ENCODE data around the gene IGFBP1. TPM values are rescaled to one million over a fixed set of nuclear protein-coding genes. Genes with fewer than 3 reads are reported as not detected.

Gene IGFBP1
- total and polyA plus RNA-seq, 10 donors: 0.09 to 0.72 TPM; not detected in 8

DNA sequence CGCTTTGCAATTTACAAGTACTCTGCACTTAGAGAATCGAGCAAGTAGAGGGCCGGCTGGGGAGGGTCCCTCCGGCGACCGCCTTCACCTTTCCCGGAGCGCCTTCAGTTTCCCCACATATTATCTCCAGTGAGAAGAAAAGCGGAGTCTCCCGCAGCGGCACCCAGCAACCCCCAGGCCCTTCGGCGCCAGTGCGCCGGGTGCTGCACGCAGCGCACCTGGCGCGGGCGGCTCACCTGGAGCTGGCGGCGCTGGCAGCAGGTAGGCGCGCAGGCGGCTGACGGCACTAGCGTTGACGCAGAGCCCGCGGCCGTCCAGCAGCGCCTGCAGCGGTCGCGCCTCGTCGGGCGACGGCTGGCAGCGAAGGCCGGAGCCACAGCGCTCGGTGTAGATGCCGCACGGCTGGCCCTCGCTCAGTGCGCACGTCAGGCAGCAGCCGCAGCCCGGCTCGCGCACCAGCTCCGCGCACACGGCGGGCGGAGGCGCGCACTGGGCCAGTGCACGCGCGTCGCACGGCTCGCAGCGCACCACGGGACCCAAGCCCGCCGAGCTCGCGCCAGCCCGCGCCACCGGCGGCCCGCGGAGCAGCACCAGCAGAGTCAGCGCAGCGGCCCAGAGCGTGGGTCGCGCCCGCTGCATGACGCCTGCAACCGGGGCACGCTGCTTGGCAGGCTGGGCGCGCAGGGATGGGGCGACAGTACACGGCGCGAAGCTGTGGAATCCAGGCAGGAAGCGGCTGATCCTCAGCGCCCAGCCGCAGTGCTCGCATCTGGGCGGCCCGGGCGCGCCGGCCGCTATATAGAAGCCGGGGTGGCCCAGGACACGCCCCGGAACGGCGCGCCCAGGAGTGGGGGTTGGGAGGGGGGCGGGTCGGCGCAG lies 32.5 kb downstream of the IGFBP1 start, which contains the start of gene IGFBP3:
IGFBP3 (minus strand) TSS at position 771 of the 879 bp plus-strand sequence; CDS start at position 639, 132 bp downstream.
- Histone ChIP-seq H3K27ac (peak within 1 kb of the TSS in 6 of 8 donors; percentile 41 to 67 (median 62)), H3K9me3 (no peaks in the 10 kb centered on the region), H3K4me1 (peaks cover 5 to 59% (median 40%) of the 10 kb centered on the region in 6 donors), H3K36me3 (peaks cover 0 to 3% (median 0%) of the 10 kb centered on the region in 6 donors), H3K4me3 (peak within 1 kb of the TSS; percentile 23 to 68 (median 40)), H3K27me3 (replicated peaks in 1 of 7) (peaks cover 0 to 89% (median 39%) of the 10 kb centered on the region in 7 donors)
- DNase-seq: no peak
- WGBS, 5 donors: 1 to 3% (median 2%) methylated on average over 43 to 111 of the region's 111 CpGs
- TF ChIP-seq POLR2A (IDR thresholded peaks at IDR 0.05) (no peak), POLR2AphosphoS5 (IDR thresholded peaks at IDR 0.05) (peak; percentile 39 to 77 (median 66))
- intact Hi-C loops (cut with DNase I; ENCODE audit: low total_unique reads): loop anchor here (5.0 to 10.0 kb wide), 3 partner anchors 432 to 1254 kb away; no protein-coding TSS in a partner anchor

DNA sequence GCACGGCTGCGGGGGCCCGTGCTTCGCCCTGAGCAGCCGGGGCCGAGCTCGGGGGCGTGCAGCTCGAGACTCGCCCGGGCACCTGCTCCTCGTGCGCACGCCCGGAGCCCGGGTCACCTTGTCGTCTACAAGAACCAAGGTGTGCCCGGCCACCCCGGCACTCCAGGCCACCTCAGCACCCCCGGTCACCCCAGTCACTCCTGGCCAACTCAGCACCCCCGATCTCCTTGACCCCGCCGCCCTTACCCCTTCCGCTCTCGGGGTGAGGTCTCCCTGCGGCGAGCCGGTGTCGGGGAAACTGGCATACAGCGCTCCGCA lies 33.1 kb downstream of the IGFBP1 start:
- Histone ChIP-seq H3K4me1 (peaks cover 5 to 59% (median 40%) of the 10 kb centered on the region in 6 donors), H3K4me3 (peak overlapping the region; percentile 18 to 68 (median 40)), H3K27ac (peak overlapping the region in 4 of 8 donors; percentile 51 to 67 (median 63)), H3K9me3 (no peaks in the 10 kb centered on the region), H3K27me3 (replicated peaks in 1 of 7) (peaks cover 0 to 86% (median 39%) of the 10 kb centered on the region in 7 donors), H3K36me3 (peaks cover 0 to 3% (median 0%) of the 10 kb centered on the region in 6 donors)
- DNase-seq: no peak
- TF ChIP-seq POLR2A (IDR thresholded peaks at IDR 0.05) (no peak), POLR2AphosphoS5 (IDR thresholded peaks at IDR 0.05) (no peak)
- TF ChIP-seq, protein P1, sequence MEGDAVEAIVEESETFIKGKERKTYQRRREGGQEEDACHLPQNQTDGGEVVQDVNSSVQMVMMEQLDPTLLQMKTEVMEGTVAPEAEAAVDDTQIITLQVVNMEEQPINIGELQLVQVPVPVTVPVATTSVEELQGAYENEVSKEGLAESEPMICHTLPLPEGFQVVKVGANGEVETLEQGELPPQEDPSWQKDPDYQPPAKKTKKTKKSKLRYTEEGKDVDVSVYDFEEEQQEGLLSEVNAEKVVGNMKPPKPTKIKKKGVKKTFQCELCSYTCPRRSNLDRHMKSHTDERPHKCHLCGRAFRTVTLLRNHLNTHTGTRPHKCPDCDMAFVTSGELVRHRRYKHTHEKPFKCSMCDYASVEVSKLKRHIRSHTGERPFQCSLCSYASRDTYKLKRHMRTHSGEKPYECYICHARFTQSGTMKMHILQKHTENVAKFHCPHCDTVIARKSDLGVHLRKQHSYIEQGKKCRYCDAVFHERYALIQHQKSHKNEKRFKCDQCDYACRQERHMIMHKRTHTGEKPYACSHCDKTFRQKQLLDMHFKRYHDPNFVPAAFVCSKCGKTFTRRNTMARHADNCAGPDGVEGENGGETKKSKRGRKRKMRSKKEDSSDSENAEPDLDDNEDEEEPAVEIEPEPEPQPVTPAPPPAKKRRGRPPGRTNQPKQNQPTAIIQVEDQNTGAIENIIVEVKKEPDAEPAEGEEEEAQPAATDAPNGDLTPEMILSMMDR (IDR thresholded peaks at IDR 0.05 in 8 of 11, conservative IDR thresholded peaks at IDR 0.05 in 3 of 11): no peak
- 2 to 12% (median 4%) methylated on average over 18 to 31 of the region's 31 CpGs for WGBS, 5 donors
- intact Hi-C loops (cut with DNase I; ENCODE audit: low total_unique reads): loop anchor here (5.0 to 10.0 kb wide), 3 partner anchors 431 to 1253 kb away; no protein-coding TSS in a partner anchor

DNA sequence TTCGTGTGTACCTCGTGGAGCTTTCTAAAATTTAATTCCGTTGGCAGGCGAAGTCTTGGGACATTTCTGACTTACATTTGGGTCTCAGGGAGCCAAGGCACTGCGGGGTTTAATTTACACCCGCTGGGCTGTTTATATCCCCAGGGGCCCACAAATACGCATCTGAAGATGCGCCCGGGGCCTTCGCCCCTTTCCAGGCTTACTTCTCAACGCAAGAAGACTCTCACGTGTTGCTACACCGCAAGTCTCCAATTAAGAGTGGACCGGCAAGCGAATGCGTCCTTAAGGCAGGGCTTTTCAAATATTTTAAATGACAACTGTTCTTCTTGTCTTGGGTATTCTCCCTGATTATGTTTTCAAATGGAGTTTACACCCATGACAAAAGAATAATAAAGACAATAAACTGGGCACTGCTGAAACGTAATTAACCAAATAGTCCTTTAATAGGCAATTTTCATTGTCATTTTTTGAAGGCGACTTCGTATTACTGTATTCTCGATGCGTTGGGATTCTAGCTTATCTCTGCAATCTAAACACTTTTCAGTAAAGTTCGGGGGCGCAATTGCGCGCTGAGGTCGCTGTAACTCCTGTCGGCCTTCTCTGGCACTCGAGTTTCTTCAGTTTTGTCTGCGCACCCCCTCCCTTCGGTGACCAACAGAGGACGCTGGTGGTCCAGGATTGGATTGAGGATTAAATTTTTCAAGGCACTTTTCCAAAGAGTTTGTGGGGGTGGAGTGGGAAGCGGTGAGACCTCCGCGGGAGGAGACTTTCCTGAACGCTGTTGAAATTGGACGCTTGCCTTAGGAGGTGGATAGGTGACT lies 33.6 kb downstream of the IGFBP1 start:
- peaks cover 5 to 59% (median 40%) of the 10 kb centered on the region in 6 donors for H3K4me1 ChIP-seq
- H3K27ac ChIP-seq: peak overlapping the region in 4 of 8 donors; percentile 51 to 67 (median 63)
- H3K4me3 ChIP-seq: peak overlapping the region in 7 of 8 donors; percentile 32 to 68 (median 40)
- H3K27me3 ChIP-seq (replicated peaks in 1 of 7): peaks cover 0 to 81% (median 39%) of the 10 kb centered on the region in 7 donors
- intact Hi-C loops (cut with DNase I; ENCODE audit: low total_unique reads): loop anchor here (5.0 to 10.0 kb wide), 3 partner anchors 430 to 1253 kb away; no protein-coding TSS in a partner anchor
- 4 to 8% (median 5%) methylated on average over 36 of the region's 36 CpGs for WGBS, 5 donors
- H3K36me3 ChIP-seq: no peaks in the 10 kb centered on the region
- no peak for DNase-seq
- no peaks in the 10 kb centered on the region for H3K9me3 ChIP-seq
- no peak for TF ChIP-seq POLR2AphosphoS5 (IDR thresholded peaks at IDR 0.05)
- no peak for TF ChIP-seq POLR2A (IDR thresholded peaks at IDR 0.05)
- TF ChIP-seq, protein P1 (IDR thresholded peaks at IDR 0.05 in 8 of 11, conservative IDR thresholded peaks at IDR 0.05 in 3 of 11): peak in 10 of 11 experiments; percentile 26 to 76 (median 62)

DNA sequence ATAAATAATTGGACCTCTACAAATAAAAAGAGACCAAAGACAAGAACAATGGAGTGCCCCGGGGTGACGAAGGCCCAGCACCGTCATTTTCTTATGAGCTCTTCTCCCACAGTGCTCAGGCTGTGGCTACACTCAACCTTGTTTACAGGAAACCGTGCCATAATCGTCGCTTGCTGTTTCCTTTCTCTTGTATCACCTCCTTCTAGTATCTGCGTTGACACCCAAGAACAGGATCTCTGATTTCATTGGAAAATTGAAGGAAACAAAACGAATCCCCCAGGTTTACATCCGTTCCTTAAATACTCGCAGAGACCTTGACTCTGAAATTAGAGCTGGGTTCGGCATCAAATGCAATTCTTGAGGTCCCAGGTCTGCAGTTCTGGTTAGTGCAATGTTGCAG lies 34.5 kb downstream of the IGFBP1 start:
- H3K4me3 ChIP-seq: peak overlapping the region in 6 of 8 donors; percentile 4 to 68 (median 15)
- TF ChIP-seq, protein P1 (IDR thresholded peaks at IDR 0.05 in 8 of 11, conservative IDR thresholded peaks at IDR 0.05 in 3 of 11): no peak
- TF ChIP-seq POLR2A (IDR thresholded peaks at IDR 0.05): no peak
- no peak for TF ChIP-seq POLR2AphosphoS5 (IDR thresholded peaks at IDR 0.05)
- intact Hi-C loops (cut with DNase I; ENCODE audit: low total_unique reads): loop anchor here (5.0 to 10.0 kb wide), 3 partner anchors 429 to 1252 kb away; no protein-coding TSS in a partner anchor
- H3K27ac ChIP-seq: peak overlapping the region in 4 of 8 donors; percentile 51 to 66 (median 60)
- H3K9me3 ChIP-seq: no peaks in the 10 kb centered on the region
- WGBS, 5 donors: 2 to 5% (median 4%) methylated on average over 11 of the region's 11 CpGs
- H3K27me3 ChIP-seq (replicated peaks in 1 of 7): peaks cover 0 to 72% (median 35%) of the 10 kb centered on the region in 7 donors
- H3K36me3 ChIP-seq: no peaks in the 10 kb centered on the region
- peaks cover 5 to 54% (median 36%) of the 10 kb centered on the region in 6 donors for H3K4me1 ChIP-seq
- no peak for DNase-seq
